Progenitor cell of endocrine pancreas (in vitro differentiated cells): ENCODE results near the gene SHLD1. TPM values are rescaled to one million over a fixed set of nuclear protein-coding genes. Genes with fewer than 3 reads are reported as not detected.

Experiments
- DNase-seq: peaks from one replicate; pipeline ENCODE4 v3.0.0; 2021; ENCODE audit warnings: low spot score; ENCODE audit not compliant: unreplicated experiment
- H3K27ac Mint-ChIP-seq: 2 replicates; pipeline ENCODE4 v1.8.0; 2021; ENCODE audit warnings: mild to moderate bottlenecking, moderate library complexity, mixed read lengths
- H3K27me3 Mint-ChIP-seq: 2 replicates; pipeline ENCODE4 v1.8.0; 2021; ENCODE audit warnings: mixed read lengths
- H3K36me3 Mint-ChIP-seq: 2 replicates; pipeline ENCODE4 v1.8.0; 2022; ENCODE audit warnings: mixed read lengths; ENCODE audit not compliant: insufficient read depth
- H3K4me1 Mint-ChIP-seq: 2 replicates; pipeline ENCODE4 v1.8.0; 2021; ENCODE audit warnings: low read depth, mixed read lengths
- H3K4me3 Mint-ChIP-seq: 2 replicates; pipeline ENCODE4 v1.8.0; 2021; ENCODE audit warnings: low read depth, mild to moderate bottlenecking, moderate library complexity, mixed read lengths
- H3K9me3 Mint-ChIP-seq: 2 replicates; pipeline ENCODE4 v1.8.0; 2021; ENCODE audit warnings: low read depth, mixed read lengths
- CTCF ChIP-seq: fragments of 200-600 bp; sonication (generic); IDR thresholded peaks from one replicate; pipeline ENCODE4 v1.5.0; 2021; ENCODE audit warnings: antibody characterized with exemption, mild to moderate bottlenecking; ENCODE audit not compliant: unreplicated experiment
- total RNA-seq: library from RNA; stranded (reverse); gene quantifications from 2 replicates; pipeline ENCODE4 v1.2.1, GENCODE V29; 2021

SHLD1 gene
- total RNA-seq, 1 donor from 2014 or later: 8.5 TPM

- Mint-ChIP-seq H3K36me3 (no peaks in the 10 kb centered on the region), H3K4me3 (no peak overlapping the region), H3K9me3 (no peaks in the 10 kb centered on the region), H3K27ac (no peak overlapping the region), H3K27me3 (no peaks in the 10 kb centered on the region), H3K4me1 (peaks cover 5% of the 10 kb centered on the region)
- no peak for TF ChIP-seq CTCF
- DNase-seq: no peak
These were observed 39.6 kb upstream of the SHLD1 start for GRCh38 chr20:5710551-5710950.

GRCh38 chr20:5714261-5715041 is 35.8 kb upstream of the SHLD1 start:
- Mint-ChIP-seq H3K9me3 (no peaks in the 10 kb centered on the region), H3K36me3 (no peaks in the 10 kb centered on the region), H3K4me1 (peaks cover 4% of the 10 kb centered on the region), H3K4me3 (no peak overlapping the region), H3K27me3 (no peaks in the 10 kb centered on the region), H3K27ac (no peak overlapping the region)
- TF ChIP-seq CTCF: no peak
- no peak for DNase-seq

- Mint-ChIP-seq H3K4me3 (no peak overlapping the region), H3K36me3 (no peaks in the 10 kb centered on the region), H3K27ac (no peak overlapping the region), H3K9me3 (no peaks in the 10 kb centered on the region), H3K27me3 (no peaks in the 10 kb centered on the region), H3K4me1 (peaks cover 4% of the 10 kb centered on the region)
- DNase-seq: no peak
- TF ChIP-seq CTCF: no peak
These were observed 34.9 kb upstream of the SHLD1 start for GRCh38 chr20:5715071-5715841.

GRCh38 chr20:5716953-5717352 is 33.2 kb upstream of the SHLD1 start:
- no peak for TF ChIP-seq CTCF
- Mint-ChIP-seq H3K27ac (no peak overlapping the region), H3K36me3 (no peaks in the 10 kb centered on the region), H3K4me3 (no peak overlapping the region), H3K27me3 (no peaks in the 10 kb centered on the region), H3K4me1 (peaks cover 4% of the 10 kb centered on the region), H3K9me3 (no peaks in the 10 kb centered on the region)
- DNase-seq: no peak

- Mint-ChIP-seq H3K36me3 (no peaks in the 10 kb centered on the region), H3K9me3 (no peaks in the 10 kb centered on the region), H3K27me3 (no peaks in the 10 kb centered on the region), H3K27ac (no peak overlapping the region), H3K4me3 (no peak overlapping the region), H3K4me1 (peaks cover 4% of the 10 kb centered on the region)
- TF ChIP-seq CTCF: no peak
- no peak for DNase-seq
These were observed 31.2 kb upstream of the SHLD1 start for GRCh38 chr20:5718896-5719595.
